GM21737 (cell line): Measurements from ENCODE around the gene CD48.

Source experiments
- ATAC-seq: cut with Tn5 transposase; IDR thresholded peaks from one replicate; pipeline ENCODE4 v1.9.1; 2021; ENCODE audit warnings: mild to moderate bottlenecking, moderate library complexity; ENCODE audit not compliant: unreplicated experiment

CD48 gene

DNA sequence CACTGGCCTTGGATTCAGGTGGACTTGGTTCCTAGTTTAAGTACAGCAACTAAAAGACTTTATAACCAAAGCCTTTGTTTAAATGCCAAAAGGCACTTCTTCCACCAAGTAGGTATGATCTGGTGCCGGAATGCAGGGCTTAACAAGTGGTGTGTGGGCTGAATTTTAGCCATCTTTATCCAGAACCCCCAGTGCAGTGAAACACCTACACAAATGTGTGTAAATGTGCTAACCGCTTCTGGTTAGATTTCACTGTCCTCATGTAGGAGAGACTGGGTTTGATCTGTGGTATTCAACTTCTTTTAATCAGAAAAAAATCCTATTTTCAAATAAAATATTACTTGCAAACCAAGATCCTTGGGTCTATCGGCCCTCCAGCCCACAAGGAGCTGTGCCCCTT lies 75.1 kb downstream of the CD48 start:
- ATAC-seq, result no peak

DNA sequence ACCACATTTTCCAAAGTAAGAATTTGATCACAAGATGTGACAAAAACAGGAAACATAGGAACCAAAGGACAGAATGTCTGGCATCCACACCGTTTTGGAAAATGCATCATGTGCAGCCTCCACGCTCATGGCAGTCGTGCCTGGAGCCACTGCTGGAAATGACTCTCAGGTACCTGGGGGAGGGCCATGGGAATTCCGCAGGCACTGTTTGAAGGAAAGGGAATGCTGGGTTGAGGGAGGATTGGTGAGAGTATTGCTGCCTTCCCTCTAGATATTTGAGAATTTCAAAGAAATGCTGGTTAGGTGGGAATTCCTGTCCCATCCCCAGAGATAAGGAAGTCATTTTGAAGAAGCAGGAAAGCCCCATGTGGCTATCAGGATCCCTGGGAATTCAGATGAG lies 75.5 kb downstream of the CD48 start:
- no peak for ATAC-seq

DNA sequence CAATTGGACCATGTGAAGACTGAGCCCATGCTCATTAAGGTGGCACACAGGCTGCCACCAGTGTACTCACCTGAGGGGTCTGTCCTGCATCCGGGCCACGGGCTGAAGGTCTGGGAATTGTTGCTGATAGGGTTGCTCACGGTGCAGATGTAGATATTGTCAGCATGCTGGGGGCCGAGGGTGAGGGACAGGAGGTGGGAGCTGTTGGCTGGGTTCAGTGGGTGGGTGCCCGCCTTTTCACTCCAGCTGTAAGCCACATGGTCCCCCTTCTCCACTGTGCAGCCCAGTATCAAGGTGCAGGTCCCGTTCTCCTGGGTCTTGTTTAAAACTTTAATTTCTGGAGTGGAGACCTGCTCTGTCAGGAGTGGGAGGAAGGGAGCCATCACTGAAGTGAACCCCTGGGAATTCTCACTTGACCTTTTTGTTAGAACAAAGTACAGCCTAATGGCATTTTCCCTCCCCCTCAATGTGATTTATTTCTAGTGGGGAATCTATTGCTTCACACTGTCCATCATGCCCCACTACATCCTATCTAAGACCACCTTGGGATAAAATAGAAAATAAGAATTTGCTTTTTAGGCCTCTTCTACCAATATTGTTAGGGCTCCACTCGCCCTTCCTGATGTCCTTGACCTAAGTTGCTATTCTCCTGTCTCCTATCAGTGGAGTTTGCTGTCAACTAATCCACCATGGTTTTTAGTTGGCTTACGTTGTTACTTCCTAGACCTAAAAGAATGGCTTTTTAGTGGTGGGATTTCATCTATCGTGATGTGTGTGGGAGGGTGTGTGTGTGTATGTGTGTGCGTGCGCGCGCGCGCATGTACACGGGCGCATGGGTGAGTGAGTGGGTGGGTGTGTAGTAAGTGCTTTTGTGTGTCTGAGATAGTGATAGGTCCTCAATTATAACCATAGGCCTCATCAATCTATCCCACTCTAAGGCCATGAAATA lies 76.8 kb downstream of the CD48 start:
- ATAC-seq, result no peak

DNA sequence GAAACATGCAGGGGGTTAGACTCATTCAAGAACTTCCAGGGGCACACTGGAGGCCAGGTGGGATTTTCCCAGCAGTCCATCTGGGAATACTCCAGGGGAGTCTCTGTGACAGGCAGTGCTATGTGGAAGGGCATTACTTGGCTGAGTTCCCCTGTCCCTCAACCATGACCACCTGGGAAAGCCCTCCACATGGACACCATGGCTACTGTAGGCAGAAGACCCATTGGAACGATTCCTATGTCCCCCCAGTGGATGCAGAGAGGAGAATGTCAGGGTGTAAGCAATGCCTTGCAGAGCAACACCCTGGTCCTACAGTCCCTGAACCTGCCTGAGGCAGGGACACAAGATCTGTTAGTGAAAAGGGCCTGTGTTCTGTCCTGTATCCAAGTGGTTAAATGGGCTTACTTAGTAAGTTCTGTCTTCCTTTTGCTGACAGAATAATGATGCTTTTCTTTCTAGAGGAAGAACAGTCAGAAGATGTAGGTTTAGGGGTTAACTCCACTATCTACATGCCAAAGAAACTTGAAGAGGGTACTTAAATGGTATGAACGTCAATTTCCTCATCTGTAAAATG lies 78.2 kb downstream of the CD48 start:
- ATAC-seq, result no peak

DNA sequence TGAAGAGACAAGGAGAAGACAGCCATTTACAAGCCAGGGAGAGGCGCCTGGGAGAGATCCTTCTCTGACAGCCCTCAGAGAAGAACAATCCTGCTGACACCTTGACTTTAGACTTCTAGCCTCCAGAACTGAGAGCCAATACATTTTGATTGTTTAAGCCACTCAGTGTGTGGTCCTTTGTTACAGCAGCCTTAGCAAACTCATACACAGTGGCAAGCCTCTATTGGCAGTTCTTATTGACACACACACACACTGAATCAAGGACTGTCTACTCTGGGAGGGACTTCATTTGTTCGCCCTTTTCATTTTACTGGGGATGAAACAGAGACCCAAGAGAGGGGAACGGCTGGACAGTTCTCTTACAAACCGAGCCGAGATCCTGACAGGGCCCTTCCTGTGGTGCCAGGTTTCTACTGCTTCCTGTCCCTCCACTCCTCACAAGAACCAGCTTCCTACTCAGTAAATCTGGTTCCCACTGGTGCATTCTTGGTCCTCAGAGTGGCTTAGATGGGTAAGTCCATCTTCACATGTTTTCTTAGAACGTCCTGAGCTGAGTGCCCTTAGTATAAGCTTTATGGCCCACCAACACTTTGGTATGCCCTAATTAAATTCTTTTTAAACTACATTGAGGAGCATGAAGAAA lies 79.5 kb downstream of the CD48 start:
- ATAC-seq, result no peak

DNA sequence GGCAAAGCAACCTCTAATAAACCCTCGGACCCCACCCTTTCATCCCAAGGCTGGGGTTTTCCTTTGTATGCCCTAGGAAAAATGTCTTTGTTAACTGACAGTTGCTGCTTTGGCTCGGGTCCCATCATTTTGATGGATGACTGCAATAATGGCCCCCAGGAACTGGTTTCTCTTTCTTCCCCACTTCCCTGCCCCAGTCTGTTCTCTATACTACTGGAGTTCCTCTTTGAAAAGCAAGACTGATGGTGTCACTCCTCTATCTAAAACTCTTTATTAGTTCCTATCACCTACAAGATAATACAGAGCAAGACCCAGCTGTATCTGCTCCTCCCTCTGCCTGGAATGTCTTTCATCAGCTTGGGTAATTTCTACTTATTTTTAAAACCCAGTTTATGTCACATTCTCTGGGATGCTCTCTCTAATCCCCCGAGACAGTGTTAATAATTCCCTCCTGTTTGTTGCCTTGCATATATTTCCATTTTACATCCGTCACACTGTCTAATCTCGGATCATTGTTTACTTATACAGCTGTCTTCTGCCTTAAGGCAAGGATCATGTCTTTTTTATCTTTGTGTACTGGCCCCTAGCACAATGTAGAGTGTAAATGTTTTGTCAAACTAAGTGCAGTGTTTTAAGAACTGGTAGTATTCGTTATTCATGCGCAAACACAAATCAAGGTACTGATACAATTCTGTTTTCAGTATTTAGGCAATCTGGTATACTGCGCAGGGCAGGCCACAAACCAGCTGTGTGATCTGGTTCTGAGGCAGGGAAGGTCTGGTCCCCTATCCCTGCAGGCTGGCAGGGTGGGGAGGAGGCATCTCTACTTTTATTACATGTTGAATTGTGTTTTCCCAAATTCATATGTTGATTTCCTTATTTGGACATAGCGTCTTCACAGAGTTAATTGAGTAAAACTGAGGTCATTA lies 80.8 kb downstream of the CD48 start:
- no peak for ATAC-seq

DNA sequence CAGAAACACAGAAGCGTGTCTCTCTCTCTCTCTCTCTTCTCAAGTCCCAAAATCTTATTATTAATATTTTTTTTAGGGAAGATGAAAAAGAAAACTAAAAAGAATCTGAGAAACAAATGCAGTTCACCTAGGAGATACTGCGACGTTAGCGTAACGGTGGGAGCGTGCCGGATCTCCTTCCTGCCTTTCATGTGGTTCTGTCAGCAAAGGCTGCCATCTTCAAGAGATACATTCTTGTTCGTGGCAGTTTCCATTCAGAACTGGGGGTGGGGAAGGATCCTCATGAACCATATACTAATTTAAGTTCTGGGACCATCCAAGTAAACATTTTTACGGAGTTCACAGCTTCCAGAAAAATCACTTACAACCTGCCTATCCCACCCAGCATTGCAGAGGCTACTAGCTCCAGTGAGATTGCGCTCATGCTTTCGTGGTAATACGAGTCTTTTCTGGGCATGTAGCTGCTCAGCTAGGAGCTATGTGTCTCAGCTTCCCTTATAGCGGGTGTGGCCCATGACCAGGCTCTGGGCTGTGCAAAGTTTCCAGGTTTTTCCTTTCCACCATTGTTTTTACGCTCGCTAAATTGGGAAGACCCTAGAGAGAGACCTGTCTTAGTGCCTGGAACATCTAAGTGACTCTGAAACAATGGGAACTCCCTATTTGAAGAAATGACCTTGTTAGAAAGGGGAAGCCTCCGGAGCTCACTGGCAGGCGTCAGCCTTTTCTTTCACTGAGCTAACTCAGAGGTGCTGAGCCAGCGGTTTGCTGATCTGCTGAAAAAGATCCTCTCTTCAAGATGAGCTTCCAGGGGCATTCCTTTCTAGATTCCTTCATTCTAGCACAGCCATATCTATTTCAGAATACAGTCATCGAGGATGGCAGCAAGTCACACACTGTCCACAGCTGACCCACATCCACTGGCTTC lies 82.1 kb downstream of the CD48 start:
- ATAC-seq, result no peak

DNA sequence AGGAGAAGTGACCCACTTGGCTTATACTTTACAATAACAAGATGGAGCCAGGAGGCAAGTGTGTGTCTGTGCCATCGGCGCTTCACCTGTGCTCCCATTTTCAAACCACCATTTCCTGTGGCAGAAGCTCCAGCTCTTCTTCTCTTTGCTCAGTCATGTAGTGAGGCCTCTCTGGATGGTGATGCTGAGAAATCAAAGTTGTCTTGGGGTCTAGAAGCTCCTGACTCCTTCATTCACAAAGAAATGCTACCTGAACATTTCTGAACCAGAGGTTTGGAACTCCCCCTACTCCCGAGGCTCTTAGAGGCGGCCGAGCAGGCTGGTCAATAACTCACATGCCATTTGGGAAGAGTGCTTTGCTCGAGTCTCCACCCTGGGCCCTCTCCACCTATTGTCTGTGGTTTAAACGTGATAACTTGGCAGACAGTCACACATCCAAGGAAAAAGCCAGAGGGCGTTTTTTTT lies 82.8 kb downstream of the CD48 start:
- ATAC-seq, result no peak
